ENCODE data around the gene AREL1. TPM values are rescaled to one million over a fixed set of nuclear protein-coding genes. Genes with fewer than 3 reads are reported as not detected.

Gene AREL1
- total and polyA plus RNA-seq, 2 experiments from 2014 or later, result 12.9 to 25.6 TPM

GRCh38 chr14:74618078-74618952 is 94.6 kb downstream of the AREL1 start:
- H3K36me3 ChIP-seq (ENCODE audit: low read depth), result no peaks in the 10 kb centered on the region
- H3K27me3 ChIP-seq (replicated peaks; ENCODE audit: insufficient read depth), result no peaks in the 10 kb centered on the region
- H3K9ac ChIP-seq, result peak overlapping the region; percentile 57
- H3K79me2 ChIP-seq (ENCODE audit: insufficient read depth), result peaks cover 18% of the 10 kb centered on the region; the same call in 1 of the 2 replicates
- no peaks in the 10 kb centered on the region for H3K9me2 ChIP-seq (ENCODE audit: insufficient read depth)
- H2AFZ ChIP-seq, result no peak overlapping the region
- peak overlapping the region; percentile 86 for H3K27ac ChIP-seq
- TF ChIP-seq EZH2 (IDR thresholded peaks at IDR 0.05; ENCODE audit: insufficient read depth, poor library complexity, severe bottlenecking), result no peak
- no peak for TF ChIP-seq EZH2phosphoT487 (IDR thresholded peaks at IDR 0.05; ENCODE audit: insufficient read depth, low read depth)
- peak; percentile 85 for DNase-seq
- 18 to 21% methylated on average over 10 of the region's 10 CpGs for WGBS, 2 experiments (ENCODE audit: low coverage in 1 of 2, low lambda C conversion rate in 2 of 2, missing lambda C conversion rate in 2 of 2)
- peaks cover 74% of the 10 kb centered on the region for H3F3A ChIP-seq (ENCODE audit: insufficient read depth)
- H3K4me1 ChIP-seq (ENCODE audit: insufficient read depth), result peaks cover 77% of the 10 kb centered on the region
- no peaks in the 10 kb centered on the region for H3K9me3 ChIP-seq (ENCODE audit: low read depth)
- peak overlapping the region; percentile 5; the same call in 1 of the 2 replicates for H3K4me3 ChIP-seq
- in situ Hi-C loops (cut with MboI), result no loop called here
- H4K20me1 ChIP-seq (ENCODE audit: insufficient read depth), result no peaks in the 10 kb centered on the region
- peak overlapping the region; percentile 84 for H3K4me2 ChIP-seq (ENCODE audit: unreplicated experiment)

- H3K4me1 ChIP-seq (ENCODE audit: insufficient read depth), result peaks cover 81% of the 10 kb centered on the region
- peaks cover 24% of the 10 kb centered on the region for H3K79me2 ChIP-seq (ENCODE audit: insufficient read depth)
- peaks cover 74% of the 10 kb centered on the region for H3F3A ChIP-seq (ENCODE audit: insufficient read depth)
- peak; percentile 61 for DNase-seq
- no peaks in the 10 kb centered on the region for H3K36me3 ChIP-seq (ENCODE audit: low read depth)
- H4K20me1 ChIP-seq (ENCODE audit: insufficient read depth), result no peaks in the 10 kb centered on the region
- H2AFZ ChIP-seq, result no peak overlapping the region
- H3K9me3 ChIP-seq (ENCODE audit: low read depth), result no peaks in the 10 kb centered on the region
- peak overlapping the region; percentile 57 for H3K9ac ChIP-seq
- in situ Hi-C loops (cut with MboI), result no loop called here
- peak overlapping the region; percentile 67; the same call in 1 of the 2 replicates for H3K4me3 ChIP-seq
- TF ChIP-seq EZH2phosphoT487 (IDR thresholded peaks at IDR 0.05; ENCODE audit: insufficient read depth, low read depth) (no peak), EZH2 (IDR thresholded peaks at IDR 0.05; ENCODE audit: insufficient read depth, poor library complexity, severe bottlenecking) (no peak)
- peak overlapping the region; percentile 86 for H3K27ac ChIP-seq
- H3K4me2 ChIP-seq (ENCODE audit: unreplicated experiment), result peak overlapping the region; percentile 84
- H3K9me2 ChIP-seq (ENCODE audit: insufficient read depth), result no peaks in the 10 kb centered on the region
- H3K27me3 ChIP-seq (replicated peaks; ENCODE audit: insufficient read depth), result no peaks in the 10 kb centered on the region
- WGBS, 2 experiments (ENCODE audit: low coverage in 1 of 2, low lambda C conversion rate in 2 of 2, missing lambda C conversion rate in 2 of 2), result 47 to 53% methylated on average over 12 to 13 of the region's 13 CpGs
Observed at GRCh38 chr14:74616996-74617700, 95.7 kb downstream of the AREL1 start.

GRCh38 chr14:74616507-74616906 is 96.4 kb downstream of the AREL1 start:
- in situ Hi-C loops (cut with MboI), result no loop called here
- peaks cover 71% of the 10 kb centered on the region for H3F3A ChIP-seq (ENCODE audit: insufficient read depth)

GRCh38 chr14:74615735-74616134 is 97.1 kb downstream of the AREL1 start:
- DNase-seq, result peak; percentile 49
- 45 to 48% methylated on average over 14 of the region's 14 CpGs for WGBS, 2 experiments (ENCODE audit: low coverage in 1 of 2, low lambda C conversion rate in 2 of 2, missing lambda C conversion rate in 2 of 2)
- in situ Hi-C loops (cut with MboI), result no loop called here
- H2AFZ ChIP-seq, result no peak overlapping the region
- peaks cover 34% of the 10 kb centered on the region for H3K79me2 ChIP-seq (ENCODE audit: insufficient read depth)
- TF ChIP-seq EZH2 (IDR thresholded peaks at IDR 0.05; ENCODE audit: insufficient read depth, poor library complexity, severe bottlenecking), result no peak
- no peak for TF ChIP-seq EZH2phosphoT487 (IDR thresholded peaks at IDR 0.05; ENCODE audit: insufficient read depth, low read depth)
- no peaks in the 10 kb centered on the region for H3K27me3 ChIP-seq (replicated peaks; ENCODE audit: insufficient read depth)
- no peaks in the 10 kb centered on the region for H3K9me3 ChIP-seq (ENCODE audit: low read depth)
- peaks cover 64% of the 10 kb centered on the region for H3F3A ChIP-seq (ENCODE audit: insufficient read depth)
- no peaks in the 10 kb centered on the region for H3K36me3 ChIP-seq (ENCODE audit: low read depth)
- H3K4me1 ChIP-seq (ENCODE audit: insufficient read depth), result peaks cover 74% of the 10 kb centered on the region
- H3K9ac ChIP-seq, result peak overlapping the region; percentile 57
- peak overlapping the region; percentile 67 for H3K4me3 ChIP-seq
- H4K20me1 ChIP-seq (ENCODE audit: insufficient read depth), result no peaks in the 10 kb centered on the region
- H3K27ac ChIP-seq, result peak overlapping the region; percentile 86
- H3K9me2 ChIP-seq (ENCODE audit: insufficient read depth), result no peaks in the 10 kb centered on the region
- H3K4me2 ChIP-seq (ENCODE audit: unreplicated experiment), result peak overlapping the region; percentile 84

More at GRCh38 chr14:74616507-74616906, 96.4 kb downstream of the AREL1 start:
- H2AFZ ChIP-seq, result no peak overlapping the region
- no peaks in the 10 kb centered on the region for H3K27me3 ChIP-seq (replicated peaks; ENCODE audit: insufficient read depth)
- H3K36me3 ChIP-seq (ENCODE audit: low read depth), result no peaks in the 10 kb centered on the region
- H3K27ac ChIP-seq, result peak overlapping the region; percentile 86
- H3K9me3 ChIP-seq (ENCODE audit: low read depth), result no peaks in the 10 kb centered on the region
- no peaks in the 10 kb centered on the region for H3K9me2 ChIP-seq (ENCODE audit: insufficient read depth)
- H3K9ac ChIP-seq, result peak overlapping the region; percentile 57
- H4K20me1 ChIP-seq (ENCODE audit: insufficient read depth), result no peaks in the 10 kb centered on the region
- peak; percentile 96 for DNase-seq
- H3K4me1 ChIP-seq (ENCODE audit: insufficient read depth), result peaks cover 81% of the 10 kb centered on the region
- peaks cover 26% of the 10 kb centered on the region for H3K79me2 ChIP-seq (ENCODE audit: insufficient read depth)
- H3K4me3 ChIP-seq, result peak overlapping the region; percentile 67
- no peak for TF ChIP-seq EZH2 (IDR thresholded peaks at IDR 0.05; ENCODE audit: insufficient read depth, poor library complexity, severe bottlenecking)
- TF ChIP-seq EZH2phosphoT487 (IDR thresholded peaks at IDR 0.05; ENCODE audit: insufficient read depth, low read depth), result no peak
- WGBS, 2 experiments (ENCODE audit: low coverage in 1 of 2, low lambda C conversion rate in 2 of 2, missing lambda C conversion rate in 2 of 2), result 0 to 2% methylated on average over 4 of the region's 4 CpGs
- H3K4me2 ChIP-seq (ENCODE audit: unreplicated experiment), result peak overlapping the region; percentile 84
